Endothelial cell of umbilical vein (primary cell): ENCODE results near the gene THEMIS. TPM values are rescaled to one million over a fixed set of nuclear protein-coding genes. Genes with fewer than 3 reads are reported as not detected.

ENCODE experiments used
- BruUV-seq: library from RNA; stranded (reverse); fragments of 400-500 nt; replicated peaks from 2 replicates; lab custom pipeline; 2021; lab: Mats Ljungman, UMichigan
- CTCF ChIA-PET: fragments of 300-600, 350-600 bp; sonication (Branson Sonifier 250); formaldehyde crosslinking; loops from one replicate; lab custom pipeline; 2021; ENCODE audit warnings: antibody characterized with exemption, inconsistent platforms; lab: Charles Lee
- POLR2A ChIA-PET: fragments of 300-600, 350-600 bp; sonication (Branson Sonifier 250); formaldehyde crosslinking; loops from one replicate; lab custom pipeline; 2021; ENCODE audit warnings: antibody characterized with exemption, inconsistent platforms; lab: Charles Lee
- DNase-seq: peaks from one replicate; pipeline ENCODE4 v3.0.0-alpha.2; 2011; ENCODE audit warnings: low read depth, low spot score
- FAIRE-seq: peaks from 2 replicates; lab custom pipeline; 2011; peaks lifted over from hg19 to GRCh38; lab: Jason Lieb, UNC
- H2AFZ ChIP-seq: 2 replicates; pipeline ENCODE4 v1.6.0; 2012; ENCODE audit warnings: low read depth, low read length, control low read depth, inconsistent platforms
- H3K27ac ChIP-seq: 2 replicates; pipeline ENCODE4 v1.5.1; 2011; ENCODE audit warnings: low read depth, mild to moderate bottlenecking, control low read depth, low read length, moderate library complexity; ENCODE audit not compliant: insufficient read depth
- H3K27me3 ChIP-seq, 2 experiments: 2 replicates each; pipeline versions ENCODE4 v1.6.0 to v1.6.1; 2011; ENCODE audit warnings: low read length in 2 of 2, mixed read lengths in 1 of 2; ENCODE audit not compliant: control insufficient read depth in 2 of 2, insufficient read depth in 2 of 2
- H3K36me3 ChIP-seq, 2 experiments: 2 replicates in 1 of 2; 3 replicates in 1 of 2; pipeline ENCODE4 v1.5.1; 2011; ENCODE audit warnings: low read length in 2 of 2, mild to moderate bottlenecking in 1 of 2, moderate library complexity in 1 of 2; ENCODE audit not compliant: control insufficient read depth in 2 of 2, insufficient read depth in 2 of 2; ENCODE audit errors: extremely low read depth in 1 of 2
- H3K4me1 ChIP-seq: 3 replicates; pipeline ENCODE4 v1.5.1; 2011; ENCODE audit warnings: mild to moderate bottlenecking, low read length; ENCODE audit not compliant: control insufficient read depth, insufficient read depth; ENCODE audit errors: extremely low read depth
- H3K4me2 ChIP-seq: 2 replicates; pipeline ENCODE4 v1.6.1; 2011; ENCODE audit warnings: low read length, control low read depth, mixed read lengths; ENCODE audit not compliant: insufficient read depth
- H3K4me3 ChIP-seq, 3 experiments: fragments of 200-600 bp in 1 of 3; sonication (generic), shearing (Covaris generic) in 1 of 3; replicated peaks in 1 of 3; 2 replicates each; pipeline ENCODE4 v1.5.1; 2011 to 2016; ENCODE audit warnings: control low read depth in 3 of 3, low read length in 3 of 3, mild to moderate bottlenecking in 2 of 3, inconsistent platforms in 1 of 3, low read depth in 1 of 3, moderate library complexity in 1 of 3; ENCODE audit not compliant: insufficient read depth in 1 of 3
- H3K79me2 ChIP-seq: 2 replicates; pipeline ENCODE4 v1.6.0; 2012; ENCODE audit warnings: low read length, inconsistent platforms; ENCODE audit not compliant: control insufficient read depth, insufficient read depth
- H3K9ac ChIP-seq: replicated peaks from 2 replicates; pipeline ENCODE3; 2011; ENCODE audit warnings: low read length, control low read depth; ENCODE audit not compliant: insufficient read depth; ENCODE audit errors: extremely low read depth
- H3K9me1 ChIP-seq: replicated peaks from 3 replicates; pipeline ENCODE4 v1.6.0; 2011; ENCODE audit warnings: mild to moderate bottlenecking, low read length; ENCODE audit not compliant: control insufficient read depth, insufficient read depth; ENCODE audit errors: extremely low read depth
- H3K9me3 ChIP-seq: replicated peaks from 2 replicates; pipeline ENCODE4 v1.5.1; 2012; ENCODE audit warnings: low read length, inconsistent platforms; ENCODE audit not compliant: control insufficient read depth, insufficient read depth
- H4K20me1 ChIP-seq: replicated peaks from 2 replicates; pipeline ENCODE3; 2011; ENCODE audit warnings: mild to moderate bottlenecking, low read length; ENCODE audit not compliant: control insufficient read depth, insufficient read depth; ENCODE audit errors: extremely low read depth
- EZH2 ChIP-seq: IDR thresholded peaks from 2 replicates; pipeline ENCODE4 v1.6.1; 2012; ENCODE audit warnings: borderline replicate concordance, low read depth, mild to moderate bottlenecking, moderate library complexity, low read length, inconsistent platforms; ENCODE audit not compliant: severe bottlenecking
- FOS ChIP-seq: IDR thresholded peaks from 2 replicates; pipeline ENCODE4 v1.6.1; 2011; ENCODE audit warnings: mild to moderate bottlenecking, low read length, moderate library complexity, borderline replicate concordance; ENCODE audit not compliant: insufficient read depth
- GATA2 ChIP-seq: IDR thresholded peaks from 2 replicates; pipeline ENCODE4 v1.7.0; 2011; ENCODE audit warnings: low read depth, mild to moderate bottlenecking, moderate library complexity, mixed read lengths, low read length; ENCODE audit not compliant: insufficient read length, insufficient read depth
- JUN ChIP-seq: IDR thresholded peaks from 2 replicates; pipeline ENCODE4 v1.6.1; 2011; ENCODE audit warnings: borderline replicate concordance, low read depth; ENCODE audit not compliant: insufficient read length, insufficient read depth
- MYC ChIP-seq: IDR thresholded peaks from one replicate; pipeline ENCODE4 v1.6.1; 2011; ENCODE audit warnings: mild to moderate bottlenecking, low read depth, low read length
- POLR2A ChIP-seq: IDR thresholded peaks from 2 replicates; pipeline ENCODE4 v1.6.1; 2012; ENCODE audit warnings: low read depth, mild to moderate bottlenecking, control low read depth, low read length
- POLR2AphosphoS5 ChIP-seq: IDR thresholded peaks from 2 replicates; pipeline ENCODE4 v1.6.1; 2012; ENCODE audit warnings: low read depth, mild to moderate bottlenecking, control low read depth, low read length, moderate library complexity; ENCODE audit not compliant: insufficient read depth
- dilution Hi-C: fragments of 300-500 bp; cut with MboI; formaldehyde crosslinking; loops from one replicate; pipeline ENCODE4 v1.15.0; 2019; ENCODE audit warnings: low sequenced_read_pairs; ENCODE audit not compliant: extremely low pct_ligation_motif_present
- intact Hi-C: fragments of 100-400 bp; cut with micrococcal nuclease; formaldehyde crosslinking; loops from one replicate; pipeline ENCODE4 v1.10.0; 2022
- polyA plus RNA-seq, 4 experiments: library from polyadenylated mRNA; depleted of rRNA in 3 of 4; stranded (reverse) in 3 of 4; unstranded in 1 of 4; fragments of >200 nt; gene quantifications; 2 replicates each; pipeline versions ENCODE4 v1.2.1 to v1.2.3, GENCODE V29; 2011 to 2012; ENCODE audit warnings: missing spikeins in 1 of 4
- total RNA-seq: library from RNA; stranded (reverse); gene quantifications from 2 replicates; pipeline ENCODE4 v1.2.3, GENCODE V29; 2021
- TF ChIP-seq, protein P1 (sequence below), 2 donors: IDR thresholded peaks; 1 replicate in 1 of 2; 2 replicates in 1 of 2; pipeline ENCODE4 v1.5.1; 2011; ENCODE audit warnings: low read length in 2 of 2, mild to moderate bottlenecking in 2 of 2, moderate library complexity in 2 of 2, control low read depth in 1 of 2, inconsistent platforms in 1 of 2, low read depth in 1 of 2; ENCODE audit not compliant: insufficient read depth in 1 of 2; ENCODE audit errors: extremely low read depth in 1 of 2
- TF ChIP-seq, protein P2 (sequence below): IDR thresholded peaks from 2 replicates; pipeline ENCODE4 v1.6.1; 2011; ENCODE audit not compliant: insufficient read depth, insufficient read length

Gene THEMIS
- total and polyA plus RNA-seq, 2 donors (not counting 3 experiments of a cell fraction or from before 2014, with no cell fraction given), result not detected

DNA sequence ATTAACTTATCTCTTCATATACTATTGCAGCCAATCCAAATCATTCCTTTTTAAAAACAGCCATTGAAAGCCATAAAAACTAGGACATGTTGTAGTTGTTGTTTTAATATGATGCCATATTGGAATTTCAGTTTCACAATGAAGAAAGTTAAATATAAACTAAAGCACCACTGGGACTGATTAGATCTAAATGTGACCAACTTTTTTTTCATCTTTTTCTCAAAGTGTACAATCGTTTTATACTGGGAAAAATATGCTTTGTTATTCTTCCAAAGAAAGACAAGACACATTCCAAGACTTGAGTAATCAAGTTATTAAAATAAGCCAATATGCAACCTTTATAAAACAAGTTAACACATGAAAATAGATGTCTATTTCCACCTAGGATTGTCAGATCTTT lies 68.5 kb downstream of the THEMIS start:
- Histone ChIP-seq H3K9me1 (no peaks in the 10 kb centered on the region), H3K79me2 (no peaks in the 10 kb centered on the region), H2AFZ (no peak overlapping the region), H3K4me3 (no peak overlapping the region), H3K27ac (no peak overlapping the region), H3K36me3 (no peaks in the 10 kb centered on the region), H3K9me3 (no peaks in the 10 kb centered on the region), H4K20me1 (no peaks in the 10 kb centered on the region), H3K4me1 (no peaks in the 10 kb centered on the region), H3K27me3 (no peaks in the 10 kb centered on the region), H3K4me2 (no peak overlapping the region), H3K9ac (no peak overlapping the region)
- ChIA-PET POLR2A (no interaction called here), CTCF (interaction anchor here (0.9 to 1.0 kb wide), 2 partner anchors 14 to 95 kb away, joined by 3 read pairs; no protein-coding TSS in a partner anchor)
- FAIRE-seq, result no peak
- intact Hi-C loops, result no loop called here
- no peak for DNase-seq
- dilution Hi-C loops, result no loop called here
- BruUV-seq, result no TSS peak
- no peak for TF ChIP-seq MYC
- TF ChIP-seq, protein P1, sequence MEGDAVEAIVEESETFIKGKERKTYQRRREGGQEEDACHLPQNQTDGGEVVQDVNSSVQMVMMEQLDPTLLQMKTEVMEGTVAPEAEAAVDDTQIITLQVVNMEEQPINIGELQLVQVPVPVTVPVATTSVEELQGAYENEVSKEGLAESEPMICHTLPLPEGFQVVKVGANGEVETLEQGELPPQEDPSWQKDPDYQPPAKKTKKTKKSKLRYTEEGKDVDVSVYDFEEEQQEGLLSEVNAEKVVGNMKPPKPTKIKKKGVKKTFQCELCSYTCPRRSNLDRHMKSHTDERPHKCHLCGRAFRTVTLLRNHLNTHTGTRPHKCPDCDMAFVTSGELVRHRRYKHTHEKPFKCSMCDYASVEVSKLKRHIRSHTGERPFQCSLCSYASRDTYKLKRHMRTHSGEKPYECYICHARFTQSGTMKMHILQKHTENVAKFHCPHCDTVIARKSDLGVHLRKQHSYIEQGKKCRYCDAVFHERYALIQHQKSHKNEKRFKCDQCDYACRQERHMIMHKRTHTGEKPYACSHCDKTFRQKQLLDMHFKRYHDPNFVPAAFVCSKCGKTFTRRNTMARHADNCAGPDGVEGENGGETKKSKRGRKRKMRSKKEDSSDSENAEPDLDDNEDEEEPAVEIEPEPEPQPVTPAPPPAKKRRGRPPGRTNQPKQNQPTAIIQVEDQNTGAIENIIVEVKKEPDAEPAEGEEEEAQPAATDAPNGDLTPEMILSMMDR (IDR thresholded peaks at IDR 0.05; ENCODE audit: extremely low read depth in 1 of 2, insufficient read depth in 1 of 2, low read depth in 1 of 2, low read length in 2 of 2), result no peak
- no peak for TF ChIP-seq POLR2AphosphoS5
- no peak for TF ChIP-seq FOS
- TF ChIP-seq POLR2A, result no peak
- TF ChIP-seq JUN, result no peak
- TF ChIP-seq, protein P2, sequence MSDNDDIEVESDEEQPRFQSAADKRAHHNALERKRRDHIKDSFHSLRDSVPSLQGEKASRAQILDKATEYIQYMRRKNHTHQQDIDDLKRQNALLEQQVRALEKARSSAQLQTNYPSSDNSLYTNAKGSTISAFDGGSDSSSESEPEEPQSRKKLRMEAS, result no peak
- TF ChIP-seq GATA2, result no peak
- no peak for TF ChIP-seq EZH2
